GM12801 (cell line): ENCODE results near the gene SRRM3.

ENCODE experiments used
- CTCF ChIP-seq: IDR thresholded peaks from one replicate; pipeline ENCODE4 v1.5.1; 2011; ENCODE audit warnings: control low read depth; ENCODE audit not compliant: insufficient read length; ENCODE audit errors: extremely low read depth

The SRRM3 gene

GRCh38 chr7:76261329-76261728, 59.6 kb downstream of the SRRM3 start:
- no peak for TF ChIP-seq CTCF

GRCh38 chr7:76261931-76262330, 60.2 kb downstream of the SRRM3 start:
- no peak for TF ChIP-seq CTCF

GRCh38 chr7:76262683-76263402, 61.1 kb downstream of the SRRM3 start:
- no peak for TF ChIP-seq CTCF

- TF ChIP-seq CTCF = no peak
Observed at GRCh38 chr7:76265299-76265698, 63.6 kb downstream of the SRRM3 start.

- no peak for TF ChIP-seq CTCF
Observed at GRCh38 chr7:76267107-76267893, 65.6 kb downstream of the SRRM3 start.

GRCh38 chr7:76267894-76268183, 66.1 kb downstream of the SRRM3 start:
- no peak for TF ChIP-seq CTCF

GRCh38 chr7:76268376-76268775, 66.7 kb downstream of the SRRM3 start:
- TF ChIP-seq CTCF = no peak
